ENCODE measurements around the gene TOR3A. TPM values are rescaled to one million over a fixed set of nuclear protein-coding genes. Genes with fewer than 3 reads are reported as not detected.

TOR3A gene
- total RNA-seq, 1 donor from 2014 or later, result 22.3 TPM

GRCh38 chr1:179061360-179062282 lies 20.2 kb upstream of the TOR3A start:
- no peak for DNase-seq (ENCODE audit: low spot score)

- no peak for DNase-seq (ENCODE audit: low spot score)
These were observed 15.4 kb upstream of the TOR3A start for GRCh38 chr1:179066471-179066870.

- no peak for DNase-seq (ENCODE audit: low spot score)
These were observed 4.5 kb upstream of the TOR3A start for GRCh38 chr1:179077396-179077795.

- DNase-seq (ENCODE audit: low spot score), result no peak
These were observed 2.6 kb upstream of the TOR3A start for GRCh38 chr1:179079113-179079761.

GRCh38 chr1:179080866-179081686 lies 794 bp upstream of the TOR3A start:
- DNase-seq (ENCODE audit: low spot score), result no peak

- no peak for DNase-seq (ENCODE audit: low spot score)
These were observed 596 bp downstream of the TOR3A start for GRCh38 chr1:179082333-179082998.

GRCh38 chr1:179082999-179083335 lies 1.1 kb downstream of the TOR3A start:
- no peak for DNase-seq (ENCODE audit: low spot score)

GRCh38 chr1:179083533-179083932 lies 1.7 kb downstream of the TOR3A start:
- no peak for DNase-seq (ENCODE audit: low spot score)

- DNase-seq (ENCODE audit: low spot score), result peak; percentile 85
These were observed 5.8 kb downstream of the TOR3A start for GRCh38 chr1:179087665-179088064.

- peak; percentile 51 for DNase-seq (ENCODE audit: low spot score)
These were observed 8.1 kb downstream of the TOR3A start for GRCh38 chr1:179089827-179090482.

- peak; percentile 72 for DNase-seq (ENCODE audit: low spot score)
These were observed 8.7 kb downstream of the TOR3A start for GRCh38 chr1:179090522-179090921.

GRCh38 chr1:179090923-179091322 lies 9.1 kb downstream of the TOR3A start:
- peak; percentile 78 for DNase-seq (ENCODE audit: low spot score)

- peak; percentile 89 for DNase-seq (ENCODE audit: low spot score)
These were observed 9.9 kb downstream of the TOR3A start for GRCh38 chr1:179091691-179092165.

GRCh38 chr1:179092896-179093461 lies 11.1 kb downstream of the TOR3A start:
- peak; percentile 64 for DNase-seq (ENCODE audit: low spot score)

GRCh38 chr1:179094818-179095217 lies 12.9 kb downstream of the TOR3A start:
- DNase-seq (ENCODE audit: low spot score), result no peak

GRCh38 chr1:179095377-179095776 lies 13.5 kb downstream of the TOR3A start:
- DNase-seq (ENCODE audit: low spot score), result no peak

GRCh38 chr1:179095924-179096323 lies 14.1 kb downstream of the TOR3A start:
- DNase-seq (ENCODE audit: low spot score), result no peak

- DNase-seq (ENCODE audit: low spot score), result no peak
These were observed 18.0 kb downstream of the TOR3A start for GRCh38 chr1:179099891-179100290.

- DNase-seq (ENCODE audit: low spot score), result no peak
These were observed 19.7 kb downstream of the TOR3A start for GRCh38 chr1:179101566-179101965.

- no peak for DNase-seq (ENCODE audit: low spot score)
These were observed 22.1 kb downstream of the TOR3A start for GRCh38 chr1:179103999-179104398.

All from mesenteric fat pad (tissue), 1 donor.